ENCODE data around the gene ADGRG3.

GRCh38 chr16:57697896-57698537, 29.9 kb downstream of the ADGRG3 start:
- TF ChIP-seq CTCF (IDR thresholded peaks at IDR 0.05; ENCODE audit: insufficient read depth, low read length, poor library complexity, severe bottlenecking) = no peak
- TF ChIP-seq EZH2phosphoT487 (conservative IDR thresholded peaks at IDR 0.05; ENCODE audit: low read length) = no peak

Measured in SU-DHL-6 (cell line).